Breast epithelium (tissue), 3 donors: ENCODE results near the gene IFNW1.

Experiments used
- POLR2A ChIP-seq: fragments of 450-650 bp; IDR thresholded peaks from one replicate; pipeline ENCODE4 v1.6.1; 2016; ENCODE audit warnings: antibody characterized with exemption, mild to moderate bottlenecking, moderate library complexity
- TF ChIP-seq, protein P1 (sequence below), 3 donors: fragments of 450-650 bp; IDR thresholded peaks; one replicate each; pipeline ENCODE4 v1.5.1; 2016 to 2017; ENCODE audit warnings: antibody characterized with exemption in 3 of 3, mild to moderate bottlenecking in 3 of 3, moderate library complexity in 3 of 3

DNA sequence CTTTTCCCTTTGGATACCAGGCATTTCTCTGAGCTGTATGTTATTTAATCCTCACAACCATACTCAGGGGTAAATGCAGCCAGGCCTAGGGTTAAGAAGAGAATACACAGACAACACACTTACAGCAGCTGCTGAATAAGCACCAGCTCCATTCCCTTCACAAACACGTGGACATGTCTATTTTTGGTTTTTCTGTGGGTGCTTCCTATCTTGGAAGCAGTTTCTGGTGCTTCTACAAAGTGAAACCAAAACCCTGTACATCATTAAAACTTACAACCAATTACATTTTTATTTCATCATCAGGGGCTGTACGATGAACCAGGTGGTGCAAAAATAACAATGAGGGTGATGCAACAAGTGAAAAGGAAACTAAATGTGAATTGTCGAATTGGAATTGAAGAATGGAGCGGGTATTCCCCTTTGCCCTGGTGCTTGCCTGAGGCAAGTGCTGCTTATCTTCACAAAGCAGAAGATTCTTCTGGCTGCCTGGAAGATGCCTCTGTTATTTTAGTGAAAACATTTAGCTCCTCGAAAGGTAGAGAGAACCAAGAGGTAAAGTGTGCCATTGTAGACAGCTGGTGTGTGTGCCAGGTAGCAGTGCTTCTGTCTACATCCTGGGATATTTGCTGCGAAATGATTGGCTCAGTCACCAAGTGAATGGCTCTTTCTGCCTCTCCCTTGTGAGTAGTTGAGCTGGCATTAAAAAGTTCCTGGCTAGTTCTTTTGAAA is 45.3 kb downstream of the IFNW1 start:
- TF ChIP-seq POLR2A = no peak
- TF ChIP-seq, protein P1, sequence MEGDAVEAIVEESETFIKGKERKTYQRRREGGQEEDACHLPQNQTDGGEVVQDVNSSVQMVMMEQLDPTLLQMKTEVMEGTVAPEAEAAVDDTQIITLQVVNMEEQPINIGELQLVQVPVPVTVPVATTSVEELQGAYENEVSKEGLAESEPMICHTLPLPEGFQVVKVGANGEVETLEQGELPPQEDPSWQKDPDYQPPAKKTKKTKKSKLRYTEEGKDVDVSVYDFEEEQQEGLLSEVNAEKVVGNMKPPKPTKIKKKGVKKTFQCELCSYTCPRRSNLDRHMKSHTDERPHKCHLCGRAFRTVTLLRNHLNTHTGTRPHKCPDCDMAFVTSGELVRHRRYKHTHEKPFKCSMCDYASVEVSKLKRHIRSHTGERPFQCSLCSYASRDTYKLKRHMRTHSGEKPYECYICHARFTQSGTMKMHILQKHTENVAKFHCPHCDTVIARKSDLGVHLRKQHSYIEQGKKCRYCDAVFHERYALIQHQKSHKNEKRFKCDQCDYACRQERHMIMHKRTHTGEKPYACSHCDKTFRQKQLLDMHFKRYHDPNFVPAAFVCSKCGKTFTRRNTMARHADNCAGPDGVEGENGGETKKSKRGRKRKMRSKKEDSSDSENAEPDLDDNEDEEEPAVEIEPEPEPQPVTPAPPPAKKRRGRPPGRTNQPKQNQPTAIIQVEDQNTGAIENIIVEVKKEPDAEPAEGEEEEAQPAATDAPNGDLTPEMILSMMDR (IDR thresholded peaks at IDR 0.05) = no peak
